Measurements from ENCODE around the gene SLC26A4. TPM values are rescaled to one million over a fixed set of nuclear protein-coding genes. Genes with fewer than 3 reads are reported as not detected.

SLC26A4 gene
- total RNA-seq, 4 donors from 2014 or later: 0.18 to 0.27 TPM; not detected in 2

DNA sequence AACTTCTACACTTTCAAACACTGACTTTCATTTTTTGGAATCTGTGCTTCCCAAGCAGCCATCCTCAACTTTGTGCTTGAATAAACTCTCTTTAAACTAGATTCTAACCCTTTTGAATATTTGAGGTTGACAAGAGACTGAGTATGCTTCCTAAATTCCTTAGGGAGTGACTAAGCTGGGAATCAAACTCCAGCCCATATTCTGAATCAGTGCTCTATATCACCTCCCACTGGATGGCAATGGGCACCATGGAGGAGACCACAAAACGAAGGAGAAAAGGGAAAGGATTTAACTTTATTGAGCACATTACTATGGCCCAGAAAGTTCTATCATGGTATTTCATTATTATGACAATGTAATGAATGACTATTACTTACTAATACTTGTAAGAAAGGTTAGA is 17.2 kb upstream of the SLC26A4 start:
- H3K4me1 ChIP-seq: no peaks in the 10 kb centered on the region
- H3K36me3 ChIP-seq: no peaks in the 10 kb centered on the region
- TF ChIP-seq POLR2A (IDR thresholded peaks at IDR 0.05): no peak
- TF ChIP-seq, protein P1, sequence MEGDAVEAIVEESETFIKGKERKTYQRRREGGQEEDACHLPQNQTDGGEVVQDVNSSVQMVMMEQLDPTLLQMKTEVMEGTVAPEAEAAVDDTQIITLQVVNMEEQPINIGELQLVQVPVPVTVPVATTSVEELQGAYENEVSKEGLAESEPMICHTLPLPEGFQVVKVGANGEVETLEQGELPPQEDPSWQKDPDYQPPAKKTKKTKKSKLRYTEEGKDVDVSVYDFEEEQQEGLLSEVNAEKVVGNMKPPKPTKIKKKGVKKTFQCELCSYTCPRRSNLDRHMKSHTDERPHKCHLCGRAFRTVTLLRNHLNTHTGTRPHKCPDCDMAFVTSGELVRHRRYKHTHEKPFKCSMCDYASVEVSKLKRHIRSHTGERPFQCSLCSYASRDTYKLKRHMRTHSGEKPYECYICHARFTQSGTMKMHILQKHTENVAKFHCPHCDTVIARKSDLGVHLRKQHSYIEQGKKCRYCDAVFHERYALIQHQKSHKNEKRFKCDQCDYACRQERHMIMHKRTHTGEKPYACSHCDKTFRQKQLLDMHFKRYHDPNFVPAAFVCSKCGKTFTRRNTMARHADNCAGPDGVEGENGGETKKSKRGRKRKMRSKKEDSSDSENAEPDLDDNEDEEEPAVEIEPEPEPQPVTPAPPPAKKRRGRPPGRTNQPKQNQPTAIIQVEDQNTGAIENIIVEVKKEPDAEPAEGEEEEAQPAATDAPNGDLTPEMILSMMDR (IDR thresholded peaks at IDR 0.05): no peak
- DNase-seq: no peak
- no peaks in the 10 kb centered on the region for H3K27me3 ChIP-seq
- H3K9me3 ChIP-seq: no peaks in the 10 kb centered on the region
- no peak overlapping the region for H3K27ac ChIP-seq
- H3K4me3 ChIP-seq: no peak overlapping the region

DNA sequence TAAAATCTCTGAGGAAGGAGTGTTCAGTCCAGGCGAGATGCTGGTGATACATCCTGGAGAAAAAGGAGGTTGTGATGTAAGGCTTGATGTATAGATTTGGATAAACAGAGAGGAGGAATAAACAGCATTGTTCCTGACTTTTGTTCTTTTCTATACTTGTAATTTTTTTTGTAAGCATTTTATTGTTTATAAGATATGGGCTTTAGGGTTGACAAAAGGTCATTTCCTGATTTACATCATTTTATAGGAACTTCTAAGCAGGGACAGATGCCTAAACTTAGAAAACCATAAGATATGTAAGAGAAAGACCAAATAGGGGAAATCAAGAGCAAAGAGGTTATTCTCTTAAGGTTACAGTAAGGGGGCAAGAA is 16.7 kb upstream of the SLC26A4 start:
- H3K4me1 ChIP-seq: no peaks in the 10 kb centered on the region
- H3K9me3 ChIP-seq: no peaks in the 10 kb centered on the region
- no peak overlapping the region for H3K27ac ChIP-seq
- TF ChIP-seq POLR2A (IDR thresholded peaks at IDR 0.05): no peak
- TF ChIP-seq, protein P1 (IDR thresholded peaks at IDR 0.05): no peak
- H3K36me3 ChIP-seq: no peaks in the 10 kb centered on the region
- no peak for DNase-seq
- no peaks in the 10 kb centered on the region for H3K27me3 ChIP-seq
- no peak overlapping the region for H3K4me3 ChIP-seq

DNA sequence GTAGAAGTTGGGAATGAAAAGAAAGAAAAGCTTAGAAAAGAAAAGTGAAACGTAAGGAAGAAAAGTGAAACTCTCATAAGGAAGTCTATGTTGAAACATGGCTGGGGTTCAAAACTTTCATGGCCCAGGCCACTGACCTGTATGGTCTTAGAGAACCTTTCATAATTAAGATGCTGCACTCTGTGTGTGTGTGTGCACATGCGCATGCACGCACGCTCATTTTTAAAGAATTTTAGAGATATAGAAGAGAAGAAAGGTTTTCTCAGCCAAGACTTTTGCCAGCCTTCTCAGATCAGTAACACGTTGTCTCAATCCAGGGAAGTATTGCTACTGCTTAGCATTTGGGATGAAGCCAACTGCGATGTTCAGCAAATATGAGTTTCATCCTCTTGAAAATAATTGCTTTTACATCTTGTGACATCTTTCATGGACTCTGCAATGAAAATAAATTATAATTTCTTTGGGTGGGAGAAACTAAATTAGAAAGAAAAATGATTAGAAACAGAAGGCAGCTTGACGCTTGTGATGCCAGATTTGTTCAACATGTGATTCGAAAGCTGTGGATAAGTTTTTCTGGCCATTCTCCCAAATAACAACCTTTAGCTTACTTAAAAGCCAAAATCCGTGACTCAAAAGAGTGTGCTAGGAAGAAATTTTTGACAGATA is 16.2 kb upstream of the SLC26A4 start:
- no peak for DNase-seq
- Histone ChIP-seq H3K9me3 (no peaks in the 10 kb centered on the region), H3K4me1 (no peaks in the 10 kb centered on the region), H3K27me3 (no peaks in the 10 kb centered on the region), H3K27ac (no peak overlapping the region), H3K36me3 (no peaks in the 10 kb centered on the region), H3K4me3 (no peak overlapping the region)
- no peak for TF ChIP-seq POLR2A (IDR thresholded peaks at IDR 0.05)
- TF ChIP-seq, protein P1 (IDR thresholded peaks at IDR 0.05): no peak

DNA sequence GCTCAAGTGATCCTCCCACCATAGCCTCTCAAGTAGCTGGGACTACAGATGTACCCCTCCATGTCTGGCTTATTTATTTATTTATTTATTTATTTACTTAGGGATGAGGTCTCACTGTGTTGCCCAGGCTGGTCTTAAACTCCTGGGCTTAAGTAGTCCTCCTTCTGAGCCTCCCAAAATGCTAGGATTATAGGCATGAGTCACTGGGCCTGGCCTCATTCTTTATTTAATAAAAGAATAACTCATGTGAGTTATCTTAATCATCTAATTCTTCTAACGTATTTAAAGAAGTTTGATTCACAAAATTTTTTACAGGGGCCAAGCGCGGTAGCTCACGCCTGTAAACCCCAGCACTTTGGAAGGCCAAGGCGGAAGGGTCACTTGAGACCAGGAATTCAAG is 8.0 kb upstream of the SLC26A4 start:
- Histone ChIP-seq H3K4me1 (no peaks in the 10 kb centered on the region), H3K36me3 (no peaks in the 10 kb centered on the region), H3K4me3 (no peak overlapping the region), H3K27me3 (no peaks in the 10 kb centered on the region), H3K9me3 (no peaks in the 10 kb centered on the region), H3K27ac (no peak overlapping the region)
- DNase-seq: no peak
- no peak for TF ChIP-seq POLR2A (IDR thresholded peaks at IDR 0.05)
- TF ChIP-seq, protein P1 (IDR thresholded peaks at IDR 0.05): no peak

DNA sequence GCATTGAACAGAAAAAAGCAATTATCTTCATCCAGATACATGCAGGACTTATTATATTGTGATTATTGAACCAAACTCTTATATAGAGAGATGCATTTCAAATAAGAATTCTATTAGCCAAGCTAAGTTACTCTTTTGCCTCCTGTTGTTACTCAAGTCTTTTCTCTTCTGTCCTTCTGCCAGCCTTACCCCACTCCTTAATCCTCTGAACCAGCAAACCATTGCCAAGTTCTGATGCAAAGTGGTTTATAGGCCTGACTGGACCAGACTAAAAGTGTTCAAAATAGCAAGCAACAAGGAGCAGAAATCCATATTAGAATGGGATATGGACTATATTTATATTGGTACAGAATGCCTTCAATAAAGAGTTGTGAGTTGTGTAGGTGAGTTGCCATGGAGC is 2.2 kb upstream of the SLC26A4 start:
- H3K36me3 ChIP-seq: no peaks in the 10 kb centered on the region

More for the DNA sequence above, 2.2 kb upstream of the SLC26A4 start:
- H3K27ac ChIP-seq: no peak overlapping the region
- TF ChIP-seq POLR2A (IDR thresholded peaks at IDR 0.05): no peak
- TF ChIP-seq, protein P1 (IDR thresholded peaks at IDR 0.05): no peak
- H3K4me1 ChIP-seq: peaks cover 0 to 18% (median 3%) of the 10 kb centered on the region in 4 donors
- no peak for DNase-seq
- no peaks in the 10 kb centered on the region for H3K9me3 ChIP-seq
- H3K4me3 ChIP-seq: no peak overlapping the region
- peaks cover 0 to 21% of the 10 kb centered on the region in 2 donors for H3K27me3 ChIP-seq
